AG20443 (cell line): Measurements from ENCODE around the gene CD22.

Source experiments
- DNase-seq: peaks from one replicate; pipeline ENCODE4 v3.0.0; 2012; ENCODE audit warnings: low spot score, mixed read lengths

Gene CD22

GRCh38 chr19:35314031-35314430, 15.0 kb upstream of the CD22 start:
- no peak for DNase-seq

- DNase-seq, result no peak
Measured at GRCh38 chr19:35314858-35315470, 14.0 kb upstream of the CD22 start.

- DNase-seq, result no peak
Measured at GRCh38 chr19:35315883-35316282, 13.1 kb upstream of the CD22 start.

- no peak for DNase-seq
Measured at GRCh38 chr19:35316560-35316959, 12.4 kb upstream of the CD22 start.

GRCh38 chr19:35317464-35318043, 11.4 kb upstream of the CD22 start:
- DNase-seq, result no peak

GRCh38 chr19:35318679-35319448, 10.1 kb upstream of the CD22 start:
- peak; percentile 91 for DNase-seq

GRCh38 chr19:35320065-35320713, 8.8 kb upstream of the CD22 start:
- DNase-seq, result no peak

GRCh38 chr19:35321291-35321690, 7.7 kb upstream of the CD22 start:
- no peak for DNase-seq

GRCh38 chr19:35322014-35322413, 7.0 kb upstream of the CD22 start:
- DNase-seq, result no peak

- DNase-seq, result no peak
Measured at GRCh38 chr19:35327642-35328041, 1.3 kb upstream of the CD22 start.

- no peak for DNase-seq
Measured at GRCh38 chr19:35329323-35329722, 336 bp downstream of the CD22 start.

- no peak for DNase-seq
Measured at GRCh38 chr19:35330475-35330874, 1.5 kb downstream of the CD22 start.

GRCh38 chr19:35331551-35332214, 2.7 kb downstream of the CD22 start:
- DNase-seq, result no peak

- DNase-seq, result no peak
Measured at GRCh38 chr19:35332817-35333216, 3.8 kb downstream of the CD22 start.

GRCh38 chr19:35334144-35334753, 5.3 kb downstream of the CD22 start:
- no peak for DNase-seq

- DNase-seq, result no peak
Measured at GRCh38 chr19:35336166-35336955, 7.4 kb downstream of the CD22 start.

GRCh38 chr19:35337097-35337983, 8.4 kb downstream of the CD22 start:
- DNase-seq, result no peak

GRCh38 chr19:35337984-35338296, 9.0 kb downstream of the CD22 start:
- DNase-seq, result no peak

- no peak for DNase-seq
Measured at GRCh38 chr19:35340431-35340830, 11.4 kb downstream of the CD22 start.

GRCh38 chr19:35341006-35341405, 12.0 kb downstream of the CD22 start:
- DNase-seq, result no peak
